Keratinocyte (primary cell): ENCODE data around the gene RPP38.

ENCODE experiments used
- EZH2 ChIP-seq: IDR thresholded peaks from one replicate; pipeline ENCODE4 v1.6.1; 2012; ENCODE audit warnings: inconsistent platforms, mild to moderate bottlenecking, low read length, moderate library complexity
- TF ChIP-seq, protein P1 (sequence below), 3 experiments: IDR thresholded peaks in 1 of 3; conservative IDR thresholded peaks in 1 of 3; optimal IDR thresholded peaks in 1 of 3; 2 replicates in 2 of 3; 3 replicates in 1 of 3; pipeline versions ENCODE3 to v1.5.1; 2011; ENCODE audit warnings: low read length in 3 of 3, mild to moderate bottlenecking in 3 of 3, moderate library complexity in 2 of 3, control low read depth in 1 of 3, inconsistent platforms in 1 of 3; ENCODE audit not compliant: insufficient read depth in 2 of 3; ENCODE audit errors: extremely low read depth in 1 of 3

DNA sequence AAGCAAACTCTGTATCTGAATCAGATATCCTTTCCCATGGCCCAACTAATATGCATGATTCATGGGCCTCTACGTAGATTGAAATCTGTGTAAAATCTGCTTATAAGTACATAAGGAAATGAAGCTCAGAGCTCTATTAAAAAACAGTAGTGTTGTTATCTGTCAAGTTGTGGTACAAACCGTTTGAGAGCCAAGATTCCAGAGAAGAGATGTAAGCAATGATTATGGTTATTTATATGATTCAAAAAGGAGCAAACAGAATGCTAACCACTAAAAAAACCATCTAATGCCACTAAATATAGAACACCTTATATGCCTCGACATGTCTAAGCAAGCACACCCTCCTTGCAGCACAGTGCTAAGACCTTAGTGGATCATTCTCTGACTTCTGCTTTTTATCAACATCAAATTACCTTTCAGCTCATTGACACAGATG, 26.6 kb downstream of the RPP38 start:
- TF ChIP-seq EZH2 = no peak
- TF ChIP-seq, protein P1, sequence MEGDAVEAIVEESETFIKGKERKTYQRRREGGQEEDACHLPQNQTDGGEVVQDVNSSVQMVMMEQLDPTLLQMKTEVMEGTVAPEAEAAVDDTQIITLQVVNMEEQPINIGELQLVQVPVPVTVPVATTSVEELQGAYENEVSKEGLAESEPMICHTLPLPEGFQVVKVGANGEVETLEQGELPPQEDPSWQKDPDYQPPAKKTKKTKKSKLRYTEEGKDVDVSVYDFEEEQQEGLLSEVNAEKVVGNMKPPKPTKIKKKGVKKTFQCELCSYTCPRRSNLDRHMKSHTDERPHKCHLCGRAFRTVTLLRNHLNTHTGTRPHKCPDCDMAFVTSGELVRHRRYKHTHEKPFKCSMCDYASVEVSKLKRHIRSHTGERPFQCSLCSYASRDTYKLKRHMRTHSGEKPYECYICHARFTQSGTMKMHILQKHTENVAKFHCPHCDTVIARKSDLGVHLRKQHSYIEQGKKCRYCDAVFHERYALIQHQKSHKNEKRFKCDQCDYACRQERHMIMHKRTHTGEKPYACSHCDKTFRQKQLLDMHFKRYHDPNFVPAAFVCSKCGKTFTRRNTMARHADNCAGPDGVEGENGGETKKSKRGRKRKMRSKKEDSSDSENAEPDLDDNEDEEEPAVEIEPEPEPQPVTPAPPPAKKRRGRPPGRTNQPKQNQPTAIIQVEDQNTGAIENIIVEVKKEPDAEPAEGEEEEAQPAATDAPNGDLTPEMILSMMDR (optimal IDR thresholded peaks at IDR 0.05 in 1 of 3, IDR thresholded peaks at IDR 0.05 in 1 of 3, conservative IDR thresholded peaks at IDR 0.05 in 1 of 3; ENCODE audit: extremely low read depth in 1 of 3, insufficient read depth in 2 of 3, low read length in 3 of 3) = no peak
